GM13976 (cell line): Measurements from ENCODE around the gene MS4A4A.

Source experiments
- DNase-seq: peaks from one replicate; pipeline ENCODE4 v3.0.0; 2012; ENCODE audit warnings: low spot score
- CTCF ChIP-seq: IDR thresholded peaks from 2 replicates; pipeline ENCODE4 v1.5.1; 2012; ENCODE audit warnings: borderline replicate concordance, mild to moderate bottlenecking; ENCODE audit not compliant: insufficient read depth; ENCODE audit errors: extremely low read depth, missing control alignments, control extremely low read depth
- in situ Hi-C: fragments of 300-500 bp; cut with MboI; formaldehyde crosslinking; loops from one replicate; pipeline ENCODE4 v1.12.0; 2022; ENCODE audit warnings: low sequenced_read_pairs, mixed read lengths, inconsistent platforms; ENCODE audit not compliant: unreplicated experiment

MS4A4A gene

GRCh38 chr11:60344146-60344545 is 63.7 kb downstream of the MS4A4A start:
- TF ChIP-seq CTCF = no peak
- no peak for DNase-seq
- in situ Hi-C loops = loop anchor here (10.0 kb wide), 1 partner anchor 69 kb away; no protein-coding TSS in a partner anchor

- TF ChIP-seq CTCF = peak; percentile 54
- in situ Hi-C loops = loop anchor here (10.0 kb wide), 1 partner anchor 71 kb away; no protein-coding TSS in a partner anchor
- DNase-seq = no peak
Observed at GRCh38 chr11:60345489-60345888, 65.0 kb downstream of the MS4A4A start.

GRCh38 chr11:60347084-60347797 is 66.8 kb downstream of the MS4A4A start:
- DNase-seq = no peak
- in situ Hi-C loops = loop anchor here (10.0 kb wide), 1 partner anchor 72 kb away; no protein-coding TSS in a partner anchor

GRCh38 chr11:60348116-60348515 is 67.7 kb downstream of the MS4A4A start:
- peak; percentile 21 for TF ChIP-seq CTCF
- in situ Hi-C loops = loop anchor here (10.0 kb wide), 1 partner anchor 73 kb away; no protein-coding TSS in a partner anchor
- DNase-seq = no peak

More at GRCh38 chr11:60347084-60347797, 66.8 kb downstream of the MS4A4A start:
- no peak for TF ChIP-seq CTCF

GRCh38 chr11:60349990-60350389 is 69.5 kb downstream of the MS4A4A start:
- in situ Hi-C loops = loop anchor here (10.0 kb wide), 1 partner anchor 75 kb away; no protein-coding TSS in a partner anchor
- DNase-seq = no peak
- TF ChIP-seq CTCF = no peak

- in situ Hi-C loops = no loop called here
- TF ChIP-seq CTCF = no peak
- no peak for DNase-seq
Observed at GRCh38 chr11:60357771-60358170, 77.3 kb downstream of the MS4A4A start.
